GM19324 (cell line): ENCODE results near the gene FLAD1.

Experiments used
- ATAC-seq: cut with Tn5 transposase; IDR thresholded peaks from one replicate; pipeline ENCODE4 v1.9.1; 2021; ENCODE audit warnings: mild to moderate bottlenecking, moderate library complexity; ENCODE audit not compliant: unreplicated experiment, low FRiP score

Gene FLAD1

DNA sequence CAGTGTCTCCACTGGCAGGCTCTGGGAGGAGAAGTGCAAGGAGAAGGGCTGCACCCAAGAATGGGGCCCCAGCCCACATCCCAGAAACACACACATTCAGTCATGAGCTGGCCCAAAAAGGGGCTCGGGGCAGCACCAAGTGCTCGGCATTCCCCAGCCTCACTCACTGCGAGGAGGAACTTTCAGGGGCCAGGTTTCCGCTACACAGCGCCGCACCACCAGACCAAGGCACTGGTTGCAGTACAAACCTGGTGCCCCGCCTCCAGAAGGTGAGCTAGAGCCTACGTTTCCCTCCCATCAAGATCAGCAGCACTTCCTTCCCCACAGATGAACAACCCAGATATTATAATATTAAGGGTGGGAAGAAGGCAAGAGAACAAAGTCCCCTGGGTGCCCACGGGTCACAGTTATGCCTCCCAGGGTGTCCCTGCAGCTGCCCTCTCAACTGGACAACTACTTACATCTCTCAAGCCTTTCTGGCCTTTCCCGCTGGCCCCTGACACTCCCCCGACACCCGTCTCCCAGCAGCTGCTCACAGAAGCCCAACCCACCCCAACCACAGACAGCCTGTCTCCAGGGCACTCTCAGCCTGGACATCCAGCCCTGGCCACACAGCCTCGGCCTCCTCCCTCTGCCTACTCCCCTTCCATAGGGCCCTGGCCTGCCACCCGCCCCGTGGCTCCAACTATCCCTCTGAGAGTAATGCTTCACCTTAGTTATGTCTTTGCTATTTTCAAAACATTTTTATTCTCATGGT lies 31.1 kb upstream of the FLAD1 start:
- ATAC-seq, result no peak

DNA sequence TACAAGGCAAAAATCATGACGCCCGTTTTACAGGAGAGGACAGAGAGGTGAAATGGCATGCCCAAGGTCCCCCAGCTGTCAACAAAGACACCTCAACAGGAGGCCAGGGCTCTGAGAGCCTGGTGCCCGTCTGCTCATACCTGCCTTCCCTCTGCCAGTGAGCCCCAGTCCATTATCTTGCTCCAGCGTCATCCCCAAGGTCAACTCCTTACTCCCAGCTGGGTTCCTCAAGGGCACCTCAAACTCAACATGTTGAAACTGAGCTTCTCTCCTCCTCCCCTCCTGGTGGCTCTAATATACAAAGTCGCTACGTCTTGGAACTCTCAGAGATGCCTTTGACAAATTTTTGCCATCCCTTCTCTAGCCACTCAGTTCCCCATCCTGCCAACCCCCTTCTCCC lies 30.5 kb upstream of the FLAD1 start:
- ATAC-seq, result no peak

DNA sequence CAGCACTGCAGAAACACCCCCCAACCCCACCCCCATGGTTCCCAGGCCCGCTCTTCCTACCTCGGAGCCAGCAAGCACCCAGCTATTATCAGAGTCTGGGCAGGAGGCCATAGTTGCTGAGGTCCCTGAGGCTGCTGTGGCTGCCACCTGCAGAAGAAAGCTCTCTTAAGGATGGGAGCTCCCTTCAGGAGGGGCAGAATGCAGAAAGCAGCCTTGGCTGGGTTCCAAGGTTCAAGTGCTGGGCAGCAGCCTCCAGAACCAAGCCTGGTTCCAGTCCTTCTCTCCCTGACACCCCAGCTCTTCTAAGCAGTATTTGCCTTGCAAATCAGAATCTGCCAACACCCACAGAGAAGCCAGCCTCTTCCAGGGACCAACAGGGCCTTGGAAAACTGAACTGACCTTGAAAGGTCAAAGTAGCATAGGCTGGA lies 29.5 kb upstream of the FLAD1 start:
- no peak for ATAC-seq

DNA sequence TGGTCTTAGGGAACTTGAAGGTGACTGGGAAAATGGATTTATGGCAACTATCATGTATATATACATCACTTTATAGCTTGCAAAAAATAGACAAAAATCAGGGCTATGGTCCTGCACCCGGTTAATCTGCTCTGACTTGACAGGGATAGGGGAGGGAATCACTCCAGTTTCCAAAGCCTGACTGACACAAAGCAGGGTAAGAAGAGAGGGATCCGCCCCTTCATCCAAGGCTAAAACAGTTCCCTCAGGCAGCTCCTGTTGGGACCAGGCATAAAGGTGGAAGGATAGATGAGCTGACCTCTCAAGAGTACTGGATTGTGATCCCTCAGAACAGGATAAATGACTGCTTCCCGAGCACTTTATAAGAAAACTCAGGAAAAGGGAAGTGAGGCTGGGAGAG lies 28.6 kb upstream of the FLAD1 start:
- ATAC-seq, result no peak

DNA sequence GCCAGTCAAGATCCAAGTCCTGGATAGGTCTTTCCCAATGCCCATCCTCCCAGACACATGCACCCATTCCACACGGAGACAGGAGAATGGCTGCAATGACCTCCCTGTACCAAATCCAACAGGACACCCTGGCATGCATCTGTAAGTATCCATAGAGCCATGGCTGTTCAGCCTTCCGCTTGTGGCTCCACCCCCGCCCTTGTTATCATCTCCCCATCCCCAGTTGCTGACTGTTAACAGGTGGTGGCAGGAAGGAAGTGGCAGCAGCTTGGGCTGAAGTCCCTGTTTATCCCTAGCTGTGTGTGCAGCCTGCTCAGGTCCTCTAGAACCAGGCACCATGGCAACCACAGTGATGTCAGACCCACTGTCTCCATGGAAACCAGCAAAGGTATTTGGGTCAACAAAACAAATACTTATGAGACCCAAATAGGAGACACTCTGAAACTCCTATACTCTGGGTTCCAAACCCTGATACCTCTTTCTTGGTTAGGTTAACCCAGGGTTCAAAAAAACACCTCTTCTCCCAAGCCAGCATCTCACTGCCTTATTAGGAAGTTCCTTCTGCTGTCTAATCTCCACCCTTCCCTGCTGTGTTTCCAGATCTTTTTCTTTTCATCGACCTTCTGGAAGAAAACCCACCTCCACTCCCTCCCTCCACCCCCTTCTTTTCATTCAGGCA lies 28.0 kb upstream of the FLAD1 start:
- ATAC-seq, result peak; percentile 36

DNA sequence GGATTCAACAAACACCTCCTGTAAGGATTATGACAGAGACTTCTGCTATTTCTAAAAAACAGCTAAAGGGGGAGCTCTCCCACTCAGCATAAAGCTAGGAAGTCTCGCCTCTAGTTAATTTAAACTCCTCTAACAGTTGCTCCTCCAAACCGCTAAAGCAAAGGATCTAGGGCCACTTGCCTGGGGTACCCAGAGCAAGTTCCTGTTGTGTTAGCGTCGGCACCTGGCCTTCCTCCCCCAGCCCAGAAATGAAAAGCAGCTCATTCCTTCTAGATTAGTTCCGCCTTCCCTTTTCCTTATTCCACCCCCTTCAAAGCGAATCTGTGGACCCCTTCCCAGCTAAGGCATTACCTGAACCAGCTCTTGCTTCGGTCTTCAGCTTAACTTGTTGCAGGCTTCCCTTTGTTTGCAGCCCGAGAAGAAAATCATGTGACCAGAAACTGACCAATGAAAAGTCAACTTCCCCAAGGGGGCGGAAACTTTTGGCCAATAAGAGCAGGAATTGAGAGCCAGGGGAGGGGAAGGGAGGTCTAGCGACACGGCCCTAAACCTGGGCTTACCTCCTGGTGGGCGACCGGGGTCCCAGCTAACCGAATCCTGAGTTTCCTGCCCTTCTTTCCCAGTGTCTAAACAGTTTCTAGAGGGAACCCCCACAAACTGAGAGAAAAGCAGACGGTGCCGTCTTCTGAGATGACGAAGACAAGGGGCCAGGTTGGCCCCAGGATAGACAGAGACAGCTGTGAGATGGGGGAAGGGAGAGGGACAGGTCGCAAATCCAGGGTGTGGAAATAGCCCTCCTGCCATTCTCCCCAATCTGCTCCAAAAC lies 27.2 kb upstream of the FLAD1 start, which contains the start of gene PBXIP1:
TSS of gene PBXIP1 (minus strand) at position 382 of the 826 bp plus-strand sequence. CDS start 2,378 bp downstream, outside the sequence.
- peak; percentile 51 for ATAC-seq

DNA sequence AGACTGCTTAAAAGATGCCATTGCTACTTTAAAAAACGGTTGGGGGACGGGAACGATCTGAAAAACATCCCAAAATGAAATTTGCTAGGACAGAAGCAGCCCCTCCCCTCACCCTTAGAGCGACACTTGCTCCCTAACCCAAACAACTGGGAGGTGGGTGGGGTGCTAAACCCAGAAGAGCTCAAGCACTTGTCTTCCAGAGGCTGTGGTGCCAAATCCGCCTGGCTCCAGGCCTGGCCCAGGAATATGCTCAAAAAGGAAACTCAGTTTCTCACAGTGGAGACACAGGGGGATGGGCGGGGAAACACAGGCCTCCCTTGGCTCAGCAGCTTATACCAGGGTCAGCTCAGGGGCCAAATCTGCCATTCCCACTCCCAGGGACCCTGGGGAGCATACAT lies 26.6 kb upstream of the FLAD1 start:
- no peak for ATAC-seq

DNA sequence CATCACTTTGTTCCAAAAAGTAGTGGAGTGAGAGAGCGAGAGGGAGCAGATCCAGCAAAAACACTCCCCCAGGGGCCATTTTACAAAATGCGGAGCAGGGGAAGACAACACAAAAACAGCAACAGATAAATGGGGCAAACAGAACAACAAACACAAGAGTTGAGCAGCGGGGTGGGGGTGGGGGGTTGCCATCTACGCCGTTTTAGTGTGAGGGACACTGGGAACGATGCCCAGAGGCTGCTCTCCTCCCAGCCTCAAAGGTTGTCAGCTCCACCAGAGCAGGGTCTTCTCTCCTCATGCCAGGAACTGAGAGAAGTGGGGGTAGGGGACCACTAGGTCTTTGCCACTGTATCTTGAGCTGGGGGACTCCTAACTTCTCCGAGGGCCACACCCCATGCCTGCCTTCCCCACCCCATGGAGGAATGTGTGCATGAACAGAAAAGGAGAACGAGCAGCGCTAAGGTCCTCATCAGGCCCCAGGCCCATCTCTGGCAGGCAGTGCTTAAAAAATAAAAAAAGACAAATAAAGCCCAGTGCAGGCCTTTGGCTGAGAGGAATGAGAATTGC lies 26.0 kb upstream of the FLAD1 start:
- no peak for ATAC-seq

DNA sequence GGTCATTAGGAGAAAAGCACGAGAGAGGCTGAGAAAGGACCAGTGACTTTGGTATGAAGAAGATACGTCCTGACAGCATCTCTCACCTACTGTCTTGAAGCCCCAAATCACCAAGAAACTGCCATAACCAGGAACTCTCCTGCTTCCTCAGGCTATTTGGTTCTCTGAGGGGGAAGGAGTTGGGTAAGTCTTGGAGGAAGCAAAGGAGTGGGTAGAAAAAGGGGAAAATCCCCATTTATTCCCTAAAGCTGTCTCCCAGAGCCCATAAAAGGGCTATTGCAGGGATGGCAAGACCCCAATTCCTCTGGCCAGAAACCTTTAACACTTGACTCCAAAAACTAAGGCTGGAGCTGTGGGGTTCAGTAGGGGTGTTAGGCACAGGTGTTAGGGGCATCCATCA lies 25.1 kb upstream of the FLAD1 start:
- no peak for ATAC-seq

DNA sequence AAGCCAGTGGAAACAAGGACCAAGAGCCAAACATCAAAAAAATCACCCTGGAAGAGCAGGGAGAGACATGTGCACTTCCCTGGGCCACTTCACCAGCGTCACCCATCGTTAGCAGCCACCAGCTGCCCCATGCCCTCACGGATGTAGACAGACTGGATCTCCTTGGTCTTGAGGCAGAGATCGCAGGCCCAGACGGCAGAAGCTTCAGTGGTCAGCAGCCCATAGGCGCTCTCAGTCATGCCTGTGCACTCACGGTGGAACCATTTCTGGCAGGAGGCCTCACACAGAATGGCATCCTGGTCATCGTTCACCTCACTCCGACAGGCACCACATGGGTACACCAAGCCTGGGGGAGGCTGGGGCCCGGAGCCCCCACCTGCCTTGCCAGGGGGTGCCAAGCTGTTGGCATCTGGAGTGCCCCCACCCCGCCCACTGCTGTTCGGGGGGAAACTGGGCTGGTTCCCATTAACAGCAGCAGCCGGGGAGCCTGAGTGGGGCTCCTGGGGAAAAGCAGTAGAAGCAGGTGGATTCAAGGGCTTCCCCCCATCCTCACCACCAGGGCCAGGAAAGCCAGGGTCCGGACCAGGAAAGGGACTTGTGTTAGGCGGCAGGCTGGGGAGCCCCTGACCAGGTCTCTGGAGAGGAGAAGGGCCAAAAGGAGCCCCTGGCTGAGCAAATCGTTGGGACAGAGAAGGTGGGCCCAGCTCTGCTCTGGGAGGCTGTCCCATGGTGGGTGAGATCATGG lies 24.3 kb upstream of the FLAD1 start:
- ATAC-seq, result no peak

DNA sequence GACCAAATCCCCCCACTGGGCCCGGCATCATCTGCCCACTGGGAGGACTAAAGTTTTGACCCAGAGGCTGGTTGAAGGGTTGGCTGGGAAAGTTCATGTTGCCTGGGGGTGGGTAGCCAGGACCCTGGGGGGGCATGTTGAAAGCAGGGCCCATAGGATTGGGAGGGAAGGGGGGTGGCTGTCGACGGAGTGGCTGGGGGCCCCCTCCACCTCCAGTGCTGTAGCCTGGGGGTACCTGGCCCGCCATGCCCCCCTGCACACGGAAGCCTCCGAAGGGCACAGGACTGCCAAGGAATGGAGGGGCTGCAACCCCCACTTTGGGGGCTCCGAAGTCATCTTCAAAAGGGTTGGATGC lies 23.7 kb upstream of the FLAD1 start:
- no peak for ATAC-seq

DNA sequence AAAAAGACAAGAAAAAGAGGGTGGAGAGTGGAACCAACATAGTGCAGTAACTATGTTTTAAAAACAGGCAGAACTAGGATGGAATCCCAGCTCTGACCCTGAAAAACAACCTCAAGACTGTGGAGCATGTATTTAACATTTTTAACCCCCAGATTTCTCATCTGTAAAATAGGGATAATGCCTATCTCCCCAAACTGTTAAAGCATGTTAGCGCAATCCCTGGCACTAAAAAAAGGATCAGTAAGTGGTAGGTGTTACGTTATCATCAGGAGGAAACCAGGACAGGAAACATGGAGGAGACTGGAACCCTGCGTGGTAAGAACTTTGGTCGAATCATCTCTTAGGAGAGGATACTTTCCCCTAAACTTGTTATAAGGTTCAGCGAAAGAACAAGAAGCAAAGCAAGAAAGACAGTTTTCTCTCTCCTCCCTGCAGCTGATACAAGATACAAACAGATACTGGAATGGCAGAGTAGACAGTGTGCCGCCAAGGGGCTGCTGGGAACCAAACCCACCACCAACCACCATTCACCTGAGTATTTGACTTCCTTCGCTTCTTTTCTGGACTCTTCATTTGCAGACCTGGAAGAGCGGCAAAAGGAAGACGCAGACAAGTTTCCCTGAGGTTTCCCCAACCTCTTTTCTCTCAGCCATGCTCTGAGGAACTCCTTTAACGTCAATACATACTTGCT lies 22.6 kb upstream of the FLAD1 start:
- ATAC-seq, result no peak

DNA sequence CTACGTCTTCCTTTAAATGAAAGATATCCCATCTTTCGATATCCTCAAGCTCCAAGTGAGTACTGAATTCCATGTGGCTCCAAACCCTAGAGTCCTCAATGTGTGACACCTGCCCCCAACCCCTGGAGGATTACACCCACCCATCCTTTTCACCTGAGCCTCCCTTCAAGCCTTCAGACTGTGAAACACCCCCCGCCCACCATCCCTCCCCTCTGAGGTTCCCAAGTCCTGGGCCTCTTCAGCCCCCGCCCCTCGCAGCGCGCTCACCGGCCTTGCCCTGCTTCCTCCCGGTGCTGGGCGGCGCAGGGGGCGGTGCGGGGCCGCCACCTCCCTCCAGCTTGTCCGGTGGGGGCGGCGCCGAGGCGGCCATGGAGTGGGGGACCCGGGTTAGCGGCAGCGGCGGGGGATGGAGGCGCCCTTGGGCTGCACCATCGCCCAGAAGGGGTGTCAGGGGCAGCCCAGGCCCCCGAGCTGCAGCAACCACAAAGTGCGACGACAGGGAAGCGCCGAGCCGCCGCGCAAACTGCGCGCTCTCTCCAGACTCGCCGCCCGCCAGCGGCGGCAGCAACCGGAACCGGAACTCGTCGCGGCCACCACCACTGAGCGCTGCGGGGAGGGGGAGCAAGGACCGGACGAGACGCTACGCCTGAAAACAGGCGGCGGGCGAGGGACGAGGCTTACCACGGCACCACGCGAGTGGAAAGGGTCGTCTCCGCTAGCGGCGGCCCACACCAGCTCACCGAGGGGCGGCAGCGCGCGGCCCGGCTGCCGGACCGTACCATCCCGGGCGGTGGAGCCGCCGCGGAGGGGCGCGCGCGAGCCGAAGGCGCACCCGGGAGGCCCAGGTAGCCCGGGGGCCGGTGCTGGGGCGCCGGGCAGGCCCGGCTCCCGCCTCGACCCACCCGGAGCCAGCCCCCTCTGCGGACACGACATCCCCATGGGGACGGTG lies 21.7 kb upstream of the FLAD1 start, which contains the start of gene PYGO2:
TSS of gene PYGO2 (minus strand) at position 576 of the 949 bp plus-strand sequence. CDS start at position 370, 206 bp downstream.
- peak; percentile 73 for ATAC-seq

DNA sequence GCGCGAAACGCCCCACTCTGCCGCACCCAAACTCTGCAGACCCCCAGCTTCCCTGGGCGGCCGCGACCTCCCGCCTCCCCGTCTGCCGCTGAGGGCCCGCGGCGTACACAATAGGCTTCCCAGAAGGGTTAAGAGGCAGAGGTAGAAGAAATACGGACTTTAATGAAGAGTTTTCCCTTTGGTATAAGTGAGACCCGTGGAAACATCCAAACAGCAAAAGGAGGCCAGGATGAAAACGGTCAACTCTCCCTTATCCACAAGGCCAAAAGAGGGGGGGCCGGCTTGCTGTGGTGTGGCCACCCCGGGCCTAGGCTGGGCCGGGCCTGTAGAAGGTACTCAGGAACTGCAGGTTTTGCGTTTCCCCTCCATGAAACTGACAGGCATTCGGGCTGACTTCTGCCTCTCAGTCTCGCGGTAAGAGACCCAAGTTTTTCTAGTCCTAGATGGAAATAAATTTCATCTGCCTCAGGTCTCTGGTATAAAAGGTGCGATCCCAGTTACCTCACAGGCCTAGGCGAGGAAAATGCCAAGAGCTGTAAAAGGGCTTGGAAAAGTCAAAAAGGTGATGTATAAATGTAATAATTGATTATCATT lies 20.9 kb upstream of the FLAD1 start:
- ATAC-seq, result peak; percentile 9

DNA sequence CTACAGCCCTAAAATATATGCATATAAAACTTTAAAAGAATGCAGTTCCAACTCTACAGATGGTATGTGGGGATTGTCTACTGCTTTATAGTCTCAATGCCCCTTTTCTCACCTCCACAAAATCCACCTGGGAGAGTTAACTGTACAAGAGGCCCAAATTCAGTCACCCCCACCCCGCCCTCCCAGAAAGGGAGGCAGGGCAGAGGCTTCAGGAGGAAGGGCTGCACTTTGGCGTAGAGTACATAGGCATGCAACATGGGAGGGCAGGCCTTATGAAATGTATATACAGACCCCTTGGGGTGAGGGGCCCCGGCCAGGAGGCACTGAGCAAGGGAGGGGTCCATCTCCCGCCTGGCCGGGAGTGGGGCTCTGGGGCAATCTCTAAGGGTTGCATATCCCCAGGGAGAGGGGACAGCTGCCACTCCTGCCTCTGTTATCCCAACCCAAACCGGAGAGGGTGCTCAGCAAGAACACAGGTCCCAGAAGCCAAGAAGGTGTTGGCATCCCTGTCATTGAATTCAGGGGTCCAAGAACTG lies 20.3 kb upstream of the FLAD1 start:
- no peak for ATAC-seq

DNA sequence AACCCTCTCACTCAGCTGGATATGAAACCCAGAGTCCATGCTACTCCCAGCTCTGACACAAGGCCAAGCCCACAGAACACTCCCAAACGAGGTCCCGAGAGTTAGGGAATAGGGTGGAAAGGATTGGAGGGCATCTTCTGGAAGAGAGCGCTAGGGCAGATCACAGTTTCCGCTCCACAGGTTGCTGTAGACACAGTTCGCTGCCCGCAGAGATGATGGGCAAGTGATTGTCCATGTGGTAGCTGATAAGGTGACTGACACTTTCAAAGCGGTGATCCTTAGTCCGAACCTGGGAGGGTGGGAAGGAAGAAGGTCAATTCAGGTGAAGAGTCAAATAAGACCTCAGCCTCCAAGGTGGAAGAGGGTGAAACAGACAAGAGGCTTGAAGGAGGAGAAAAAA lies 19.5 kb upstream of the FLAD1 start:
- ATAC-seq, result no peak

DNA sequence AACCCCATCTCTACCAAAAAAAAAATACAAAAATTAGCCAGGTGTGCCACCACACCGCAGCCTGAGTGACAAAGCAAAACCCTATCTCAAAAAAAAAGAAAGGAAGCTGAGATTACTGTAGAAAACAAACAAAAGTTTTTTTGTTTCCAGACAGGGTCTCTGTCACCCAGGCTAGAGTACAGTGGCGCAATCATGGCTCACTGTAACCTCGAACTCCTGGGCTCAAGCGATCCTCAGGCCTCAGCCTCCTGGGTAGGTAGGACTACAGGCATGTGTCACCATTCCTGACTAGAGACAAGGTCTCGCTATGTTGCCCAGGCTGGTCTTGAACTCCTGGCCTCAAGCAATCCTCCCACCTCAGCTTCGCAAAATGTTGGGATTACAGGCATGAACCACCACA lies 18.8 kb upstream of the FLAD1 start:
- ATAC-seq, result no peak

DNA sequence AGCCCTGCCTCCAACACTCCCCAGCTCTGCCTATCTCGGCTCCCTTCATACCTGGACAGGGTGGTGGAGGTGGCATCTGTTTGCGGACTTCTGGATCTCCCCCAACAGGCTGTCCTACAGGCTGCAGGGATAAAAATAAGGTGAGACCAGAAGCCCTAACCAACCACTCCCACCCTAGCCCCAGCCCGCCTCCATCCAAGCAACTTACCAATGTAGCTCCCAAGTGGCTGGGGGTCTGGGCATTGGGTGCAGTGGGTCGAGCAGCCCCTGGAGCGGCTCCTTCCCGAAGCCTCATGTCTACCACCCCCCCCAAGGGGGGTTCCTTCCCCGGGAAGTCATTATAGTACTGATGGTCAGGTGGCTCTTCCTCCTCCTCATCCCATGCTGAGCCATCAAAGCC lies 17.0 kb upstream of the FLAD1 start:
- no peak for ATAC-seq
